ENCODE measurements around the gene KCNMA1. TPM values are rescaled to one million over a fixed set of nuclear protein-coding genes. Genes with fewer than 3 reads are reported as not detected.

Gene KCNMA1
- total RNA-seq, 1 experiment from 2014 or later, result 143 TPM

GRCh38 chr10:77249901-77250459 lies 387.6 kb downstream of the KCNMA1 start:
- Histone ChIP-seq H3K4me3 (ENCODE audit: low read length) (no peak overlapping the region), H3K4me2 (ENCODE audit: low read length) (no peak overlapping the region), H3K4me1 (ENCODE audit: insufficient read depth, low read length) (peaks cover 16% of the 10 kb centered on the region), H3K27me3 (ENCODE audit: low read length) (no peaks in the 10 kb centered on the region), H3K9me2 (replicated peaks; ENCODE audit: low read length) (no peaks in the 10 kb centered on the region), H4K20me1 (ENCODE audit: low read length) (no peaks in the 10 kb centered on the region), H3K27ac (ENCODE audit: low read length) (no peak overlapping the region), H3K9ac (ENCODE audit: low read length) (no peak overlapping the region), H2AFZ (ENCODE audit: low read length) (no peak overlapping the region), H3F3A (ENCODE audit: low read length, unreplicated experiment) (no peaks in the 10 kb centered on the region), H3K36me3 (ENCODE audit: low read depth, low read length) (no peaks in the 10 kb centered on the region; the same call in 1 of the 2 replicates), H3K79me2 (ENCODE audit: low read length) (no peaks in the 10 kb centered on the region), H3K9me3 (ENCODE audit: low read length) (no peaks in the 10 kb centered on the region)
- ATAC-seq, result no peak
- ChIA-PET CTCF (interaction anchor here (0.6 to 2.7 kb wide), 4 partner anchors 76 to 142 kb away, joined by 3 to 20 read pairs (median 8); no protein-coding TSS in a partner anchor), POLR2A (ENCODE audit: unreplicated experiment) (interaction anchor here (0.6 kb wide), 1 partner anchor 1157 kb away, joined by 24 read pairs; no protein-coding TSS in a partner anchor)
- TF ChIP-seq, protein P1, sequence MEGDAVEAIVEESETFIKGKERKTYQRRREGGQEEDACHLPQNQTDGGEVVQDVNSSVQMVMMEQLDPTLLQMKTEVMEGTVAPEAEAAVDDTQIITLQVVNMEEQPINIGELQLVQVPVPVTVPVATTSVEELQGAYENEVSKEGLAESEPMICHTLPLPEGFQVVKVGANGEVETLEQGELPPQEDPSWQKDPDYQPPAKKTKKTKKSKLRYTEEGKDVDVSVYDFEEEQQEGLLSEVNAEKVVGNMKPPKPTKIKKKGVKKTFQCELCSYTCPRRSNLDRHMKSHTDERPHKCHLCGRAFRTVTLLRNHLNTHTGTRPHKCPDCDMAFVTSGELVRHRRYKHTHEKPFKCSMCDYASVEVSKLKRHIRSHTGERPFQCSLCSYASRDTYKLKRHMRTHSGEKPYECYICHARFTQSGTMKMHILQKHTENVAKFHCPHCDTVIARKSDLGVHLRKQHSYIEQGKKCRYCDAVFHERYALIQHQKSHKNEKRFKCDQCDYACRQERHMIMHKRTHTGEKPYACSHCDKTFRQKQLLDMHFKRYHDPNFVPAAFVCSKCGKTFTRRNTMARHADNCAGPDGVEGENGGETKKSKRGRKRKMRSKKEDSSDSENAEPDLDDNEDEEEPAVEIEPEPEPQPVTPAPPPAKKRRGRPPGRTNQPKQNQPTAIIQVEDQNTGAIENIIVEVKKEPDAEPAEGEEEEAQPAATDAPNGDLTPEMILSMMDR (conservative IDR thresholded peaks at IDR 0.05; ENCODE audit: low read depth, low read length), result no peak
- TF ChIP-seq EZH2 (IDR thresholded peaks at IDR 0.05; ENCODE audit: low read length, unreplicated experiment) (no peak), EZH2phosphoT487 (IDR thresholded peaks at IDR 0.05; ENCODE audit: borderline replicate concordance, low read length) (no peak)
- DNase-seq, result no peak
- no TSS peak for BruUV-seq (replicated peaks)
- intact Hi-C loops (cut with micrococcal nuclease), result loop anchor here (5.0 kb wide), 2 partner anchors 262 to 462 kb away; no protein-coding TSS in a partner anchor

DNA sequence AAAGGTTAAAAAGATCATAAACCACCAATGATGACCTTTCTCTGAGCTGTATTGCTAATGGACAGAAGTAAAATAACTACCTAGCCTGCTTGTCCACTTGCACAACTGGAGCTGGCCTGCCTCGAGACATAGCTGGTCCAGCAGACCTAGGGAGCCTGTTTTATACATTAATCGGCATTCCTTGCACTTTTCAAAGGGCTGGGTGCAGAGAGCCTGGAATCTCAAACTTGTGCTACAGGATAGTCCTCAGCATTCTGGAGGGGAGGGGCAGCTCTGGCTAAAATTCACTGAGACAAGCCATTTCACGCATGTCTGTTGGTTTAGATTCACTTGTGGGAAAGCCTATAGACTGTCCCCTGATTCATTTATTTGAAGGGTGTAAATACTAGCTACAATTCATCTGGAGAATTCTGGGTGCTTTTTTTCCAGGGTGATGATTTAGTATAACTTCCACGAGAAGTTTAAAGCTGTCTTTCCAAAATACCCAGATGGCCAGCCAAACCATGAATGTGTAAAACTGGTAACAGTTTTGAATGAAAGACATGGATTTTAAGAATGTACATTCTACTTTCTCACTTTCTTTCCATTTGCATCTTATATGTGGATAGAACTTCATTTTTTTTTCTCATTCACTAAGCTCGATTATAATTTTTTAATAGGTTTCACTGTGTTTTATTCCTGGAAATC lies 389.4 kb downstream of the KCNMA1 start:
- H3K4me3 ChIP-seq (ENCODE audit: low read length), result no peak overlapping the region
- DNase-seq (no peak), ATAC-seq (no peak)
- H2AFZ ChIP-seq (ENCODE audit: low read length), result no peak overlapping the region
- TSS peak; percentile 2 for BruUV-seq (replicated peaks)
- H3K9me3 ChIP-seq (ENCODE audit: low read length), result no peaks in the 10 kb centered on the region
- H3K27me3 ChIP-seq (ENCODE audit: low read length), result no peaks in the 10 kb centered on the region
- no peaks in the 10 kb centered on the region; the same call in 1 of the 2 replicates for H3K36me3 ChIP-seq (ENCODE audit: low read depth, low read length)
- no peak overlapping the region for H3K27ac ChIP-seq (ENCODE audit: low read length)
- TF ChIP-seq EZH2phosphoT487 (IDR thresholded peaks at IDR 0.05; ENCODE audit: borderline replicate concordance, low read length) (no peak), EZH2 (IDR thresholded peaks at IDR 0.05; ENCODE audit: low read length, unreplicated experiment) (no peak)
- TF ChIP-seq, protein P1 (conservative IDR thresholded peaks at IDR 0.05; ENCODE audit: low read depth, low read length), result no peak
- CTCF ChIA-PET, result interaction anchor here (0.5 to 1.8 kb wide), 3 partner anchors 74 to 82 kb away, joined by 3 to 4 read pairs (median 3); no protein-coding TSS in a partner anchor
- POLR2A ChIA-PET (ENCODE audit: unreplicated experiment), result interaction anchor here (0.5 kb wide), 1 partner anchor 76 kb away, joined by 4 read pairs; no protein-coding TSS in a partner anchor
- no peak overlapping the region for H3K4me2 ChIP-seq (ENCODE audit: low read length)
- no peaks in the 10 kb centered on the region for H3K9me2 ChIP-seq (replicated peaks; ENCODE audit: low read length)
- intact Hi-C loops (cut with micrococcal nuclease), result no loop called here
- peaks cover 11% of the 10 kb centered on the region; the same call in 1 of the 2 replicates for H3K4me1 ChIP-seq (ENCODE audit: insufficient read depth, low read length)
- no peaks in the 10 kb centered on the region for H4K20me1 ChIP-seq (ENCODE audit: low read length)
- H3F3A ChIP-seq (ENCODE audit: low read length, unreplicated experiment), result no peaks in the 10 kb centered on the region
- no peak overlapping the region for H3K9ac ChIP-seq (ENCODE audit: low read length)
- H3K79me2 ChIP-seq (ENCODE audit: low read length), result no peaks in the 10 kb centered on the region

All from PC-3 (cell line).